DLD1 (cell line): ENCODE data around the gene CBARP.

Source experiments
- in situ Hi-C: cut with HindIII; loops from 2 replicates; pipeline ENCODE4 v1.10.0; 2017; ENCODE audit warnings: low sequenced_read_pairs

The CBARP gene

DNA sequence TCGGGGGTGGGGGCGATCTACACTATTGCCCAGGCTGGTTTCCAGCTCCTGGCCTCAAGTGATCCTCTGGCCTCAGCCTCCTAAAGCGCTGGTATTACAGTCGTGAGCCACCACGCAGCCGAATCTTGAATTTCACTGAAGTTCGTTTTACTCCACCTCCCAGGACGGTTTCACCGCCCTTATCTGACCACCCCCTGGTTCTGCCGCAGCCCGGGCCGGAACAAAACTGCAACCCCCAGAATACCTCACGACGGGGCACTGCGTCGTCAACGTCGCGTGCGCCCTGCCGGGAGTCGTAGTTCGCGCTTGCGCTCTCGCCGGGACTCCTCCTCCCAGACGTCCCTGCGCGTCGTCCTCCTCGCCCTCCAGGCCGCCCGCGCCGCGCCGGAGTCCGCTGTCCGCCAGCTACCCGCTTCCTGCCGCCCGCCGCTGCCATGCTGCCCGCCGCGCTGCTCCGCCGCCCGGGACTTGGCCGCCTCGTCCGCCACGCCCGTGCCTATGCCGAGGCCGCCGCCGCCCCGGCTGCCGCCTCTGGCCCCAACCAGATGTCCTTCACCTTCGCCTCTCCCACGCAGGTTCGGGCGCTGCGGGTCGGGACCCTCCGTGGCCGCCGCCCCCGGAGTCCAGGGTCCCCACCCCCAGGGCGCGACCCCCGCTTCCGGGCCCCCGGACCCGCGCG is 3.8 kb upstream of the CBARP start, which contains the start of gene ATP5F1D:
TSS of gene ATP5F1D (plus strand) at position 335 of the 679 bp plus-strand sequence. CDS start at position 435, 100 bp downstream.
- in situ Hi-C loops = no loop called here

DNA sequence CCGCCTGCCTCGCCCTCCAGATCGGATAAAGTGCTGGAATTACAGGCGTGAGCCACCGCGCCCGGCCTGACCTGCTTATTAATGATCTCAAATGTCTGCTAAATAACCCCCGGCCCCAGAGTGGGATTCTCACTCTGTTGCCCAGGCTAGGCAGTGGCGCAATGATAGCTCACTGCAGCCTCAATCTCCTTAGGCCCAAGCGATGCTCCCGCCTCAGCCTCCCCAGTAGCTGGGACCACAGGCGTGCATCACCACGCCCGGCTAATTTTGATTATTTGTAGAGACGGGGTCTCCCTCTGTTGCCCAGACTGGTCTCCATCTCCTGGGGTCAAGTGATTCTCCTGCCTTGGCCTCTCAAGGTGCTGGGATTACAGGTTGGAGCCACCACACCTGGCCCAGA is 3.1 kb upstream of the CBARP start:
- in situ Hi-C loops = no loop called here

DNA sequence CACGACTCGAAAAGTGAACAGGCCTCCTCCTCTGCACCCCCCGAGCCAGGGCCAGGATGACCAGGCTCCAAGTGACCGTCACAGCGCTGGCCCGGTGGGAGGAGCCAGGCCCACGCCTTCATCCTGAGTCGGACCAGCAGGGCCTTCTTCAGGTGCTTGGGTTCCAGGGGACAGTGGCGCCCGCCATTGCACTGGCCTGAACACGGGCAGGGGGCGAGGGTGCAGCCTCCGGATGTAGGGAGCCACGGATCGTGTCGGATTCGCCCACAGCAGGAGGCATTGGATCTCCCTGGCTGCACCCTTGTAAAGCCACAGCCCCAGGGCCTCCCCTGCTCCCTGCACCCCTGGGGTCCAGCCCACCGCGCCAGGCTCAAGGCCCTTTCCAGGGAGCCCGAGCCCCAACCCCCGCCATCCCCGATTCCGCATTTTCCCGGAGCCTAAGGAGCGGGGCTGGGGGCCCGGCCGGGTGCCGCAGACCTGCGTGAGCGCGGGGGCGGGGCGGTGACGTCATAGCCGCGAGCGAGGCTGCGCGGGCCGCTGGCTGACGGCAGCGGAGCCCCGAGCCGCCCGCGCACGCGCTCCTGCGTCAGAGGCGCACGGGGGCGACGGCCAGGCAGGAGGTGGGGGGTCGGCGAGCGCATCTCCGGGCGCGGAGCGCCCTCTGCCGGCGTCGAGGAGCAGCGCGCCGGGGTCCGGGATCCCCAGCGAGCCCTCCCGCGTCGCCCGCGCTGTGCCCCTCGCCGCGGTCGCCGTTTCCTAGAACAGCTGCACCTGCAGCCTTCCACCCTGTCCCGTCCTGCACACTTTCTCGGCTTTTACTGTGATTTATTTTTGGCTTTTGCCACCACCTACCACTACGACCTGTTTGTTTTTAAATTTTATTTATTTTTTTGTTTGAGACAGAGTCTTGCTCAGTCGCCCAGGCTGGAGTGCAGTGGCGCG is 2.3 kb upstream of the CBARP start:
- in situ Hi-C loops = no loop called here

DNA sequence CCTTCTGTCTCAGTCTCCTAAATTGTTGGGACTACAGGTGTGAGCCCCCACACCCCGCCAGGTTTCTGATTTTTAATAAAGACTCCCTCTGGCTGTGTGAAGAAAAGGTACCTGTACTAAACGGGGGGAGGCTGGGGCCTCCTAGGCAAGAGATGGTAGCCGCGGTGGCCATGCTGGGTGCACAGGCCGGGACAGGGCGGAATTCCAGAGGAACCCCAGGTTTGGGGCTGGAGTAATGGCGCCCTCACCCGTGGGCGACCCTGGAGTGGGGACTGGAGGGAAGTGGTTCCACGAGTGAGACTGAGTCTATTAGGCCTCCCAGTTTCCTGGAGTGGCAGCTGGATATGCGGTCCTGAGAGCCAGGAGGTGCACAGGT is 1.6 kb upstream of the CBARP start:
- in situ Hi-C loops = no loop called here

DNA sequence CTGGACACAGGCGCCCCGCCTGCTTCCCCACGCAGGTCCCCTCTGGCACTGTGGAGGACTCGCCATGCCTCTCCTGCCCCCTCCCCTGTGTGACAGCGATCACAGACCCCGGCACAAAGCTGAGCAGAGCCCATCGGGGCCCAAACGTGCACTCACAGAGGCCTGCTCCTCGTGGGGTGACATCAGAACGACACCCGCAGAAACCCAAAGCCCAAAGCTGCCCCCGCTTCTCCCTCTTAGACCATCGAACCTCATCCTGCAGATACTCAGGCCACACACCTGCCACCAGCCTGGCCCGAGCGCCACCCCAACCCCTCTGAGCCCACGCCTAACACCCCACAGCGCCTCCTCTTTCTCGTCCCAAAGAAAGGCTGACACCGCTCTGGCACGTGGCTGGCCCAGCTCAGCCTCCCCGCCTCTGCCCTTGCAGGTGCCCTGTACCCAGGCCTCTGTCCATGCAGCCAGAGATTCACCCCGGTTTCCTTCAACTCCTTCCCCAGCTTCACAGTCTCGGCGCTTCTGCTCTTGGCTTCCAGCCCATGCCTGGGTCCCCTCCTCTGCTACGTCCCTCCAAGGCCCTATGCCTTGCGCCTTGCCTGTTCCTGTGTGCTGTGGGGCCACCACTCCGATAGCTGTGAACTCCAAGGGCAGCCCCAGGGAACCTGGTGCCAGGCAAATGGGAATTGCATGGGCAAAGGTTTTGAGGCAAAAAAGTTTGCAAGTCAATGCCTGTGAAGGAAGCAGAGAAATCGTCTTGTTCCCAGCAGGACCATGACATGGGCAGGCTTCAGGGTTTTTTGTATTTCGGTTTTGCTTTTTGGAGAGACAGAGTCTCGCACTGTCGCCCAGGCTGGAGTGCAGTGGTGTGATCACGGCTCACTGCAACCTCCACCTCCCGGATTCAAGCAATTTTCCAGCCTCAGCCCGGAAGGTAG is 831 bp upstream of the CBARP start:
- in situ Hi-C loops = no loop called here

DNA sequence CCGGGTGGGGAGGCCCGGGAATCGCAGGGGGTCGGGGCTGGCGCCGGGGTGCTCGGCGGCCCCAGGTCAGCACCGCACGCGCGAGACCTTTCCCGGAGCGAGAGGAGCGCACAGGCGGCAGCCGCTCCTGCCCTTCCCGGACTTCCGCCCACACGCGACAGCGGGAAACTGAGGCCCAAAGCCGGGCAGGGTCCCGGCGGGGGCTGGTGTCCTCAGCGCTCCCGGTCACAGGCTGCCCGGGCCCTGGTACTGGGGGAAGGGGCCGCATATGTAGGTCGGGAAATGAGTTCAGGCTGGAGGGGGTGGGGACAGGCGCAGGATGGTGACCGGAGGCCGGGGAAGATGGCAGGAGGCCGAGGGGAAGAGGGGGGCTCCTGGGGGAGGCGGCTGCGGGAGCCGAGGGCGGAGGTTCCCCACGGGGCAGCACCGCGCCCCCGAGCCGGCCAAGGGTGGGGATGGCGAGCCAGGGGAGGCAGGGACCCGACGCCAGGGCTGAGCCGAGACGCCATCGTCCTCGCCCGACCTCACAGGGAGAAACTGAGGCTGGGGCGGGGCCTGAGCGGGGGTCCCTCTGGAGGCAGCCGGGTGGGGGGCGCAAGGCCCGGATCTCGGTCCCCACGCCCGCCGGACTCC is 662 bp downstream of the CBARP start:
- in situ Hi-C loops = no loop called here

DNA sequence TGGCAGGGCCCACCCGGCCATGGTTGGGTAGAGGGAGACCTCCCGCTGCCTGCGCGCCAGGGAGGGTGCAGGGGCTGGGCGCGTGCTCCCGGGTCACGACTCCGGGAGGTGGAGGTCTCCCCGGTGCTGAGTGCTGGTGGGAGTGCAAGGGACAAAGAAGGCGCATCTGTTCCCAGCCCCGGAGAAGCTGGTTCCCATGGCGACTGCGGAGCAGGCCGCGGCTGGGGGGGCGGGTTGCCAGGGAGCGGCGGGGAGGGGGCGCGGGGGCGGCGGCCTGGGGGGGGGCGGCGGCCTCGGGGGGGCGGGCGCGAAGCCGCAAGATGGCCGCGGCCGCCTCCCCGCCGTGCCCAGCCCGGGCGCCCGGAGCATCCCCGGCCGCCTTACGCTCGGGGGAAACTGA is 1.2 kb downstream of the CBARP start:
- in situ Hi-C loops = no loop called here

DNA sequence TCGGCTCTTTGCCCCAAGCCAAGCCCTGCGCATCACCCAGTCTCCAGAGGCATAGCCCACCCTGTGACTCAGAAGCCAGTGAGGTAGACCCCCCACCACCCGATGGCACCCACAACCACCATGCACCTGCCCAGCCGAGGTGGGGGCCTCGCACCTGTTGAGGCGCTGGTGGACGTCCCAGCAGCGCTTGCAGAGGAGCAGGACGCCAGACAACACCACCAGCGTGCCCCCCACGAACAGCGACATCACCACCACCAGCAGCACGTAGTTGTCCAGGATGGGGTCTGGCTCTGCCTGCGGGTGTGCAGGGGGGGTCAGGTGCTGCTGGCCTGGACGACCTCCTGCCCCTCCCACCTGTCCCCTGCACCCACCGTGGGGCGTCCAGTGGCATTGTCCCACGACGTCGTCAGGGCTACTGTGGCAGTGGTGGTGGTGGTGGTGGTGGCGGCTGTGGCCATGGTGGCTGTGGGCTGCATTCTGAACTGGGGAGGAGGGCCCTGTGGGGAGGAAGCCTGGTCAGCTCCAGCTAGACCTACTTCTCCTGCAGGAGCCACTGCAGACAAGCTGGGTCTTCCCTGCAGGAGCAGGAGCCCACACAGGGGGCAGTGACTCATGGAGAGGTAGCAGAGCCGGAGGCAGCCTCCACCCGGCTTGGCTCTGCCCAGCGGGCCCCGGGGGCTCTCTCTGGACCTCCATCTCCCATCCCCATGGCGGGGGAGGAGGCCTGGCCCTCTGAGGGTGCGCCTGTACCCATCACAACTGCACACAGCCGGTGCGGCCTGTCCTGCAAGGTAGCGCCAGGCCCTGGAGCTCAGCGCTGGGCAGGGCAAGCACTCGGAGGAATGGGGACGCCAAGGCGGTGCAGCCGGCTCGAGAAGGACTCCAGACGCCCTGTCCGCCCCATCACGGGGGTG is 1.9 kb downstream of the CBARP start:
- in situ Hi-C loops = no loop called here

DNA sequence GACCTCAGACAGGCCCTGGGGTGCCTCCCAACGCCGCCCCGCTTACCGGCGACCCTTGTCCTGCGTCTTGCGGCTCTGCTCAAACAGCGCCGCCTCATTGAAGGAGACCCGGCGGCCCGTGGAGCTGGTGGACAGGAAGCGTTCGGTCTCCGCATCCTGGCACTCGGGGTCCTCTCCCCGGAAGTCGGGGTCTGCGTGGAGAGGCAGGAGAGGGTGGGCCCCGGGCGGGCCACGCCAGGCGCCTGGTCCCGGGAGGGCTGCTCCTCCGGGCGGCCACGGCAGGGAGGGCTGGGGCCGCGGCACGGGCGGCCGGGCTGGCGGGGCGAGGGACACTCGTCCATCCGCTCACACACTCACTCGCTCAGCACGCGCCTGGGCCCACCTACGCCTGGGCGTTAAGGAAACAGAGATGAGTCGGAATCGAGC is 2.8 kb downstream of the CBARP start:
- in situ Hi-C loops = no loop called here

DNA sequence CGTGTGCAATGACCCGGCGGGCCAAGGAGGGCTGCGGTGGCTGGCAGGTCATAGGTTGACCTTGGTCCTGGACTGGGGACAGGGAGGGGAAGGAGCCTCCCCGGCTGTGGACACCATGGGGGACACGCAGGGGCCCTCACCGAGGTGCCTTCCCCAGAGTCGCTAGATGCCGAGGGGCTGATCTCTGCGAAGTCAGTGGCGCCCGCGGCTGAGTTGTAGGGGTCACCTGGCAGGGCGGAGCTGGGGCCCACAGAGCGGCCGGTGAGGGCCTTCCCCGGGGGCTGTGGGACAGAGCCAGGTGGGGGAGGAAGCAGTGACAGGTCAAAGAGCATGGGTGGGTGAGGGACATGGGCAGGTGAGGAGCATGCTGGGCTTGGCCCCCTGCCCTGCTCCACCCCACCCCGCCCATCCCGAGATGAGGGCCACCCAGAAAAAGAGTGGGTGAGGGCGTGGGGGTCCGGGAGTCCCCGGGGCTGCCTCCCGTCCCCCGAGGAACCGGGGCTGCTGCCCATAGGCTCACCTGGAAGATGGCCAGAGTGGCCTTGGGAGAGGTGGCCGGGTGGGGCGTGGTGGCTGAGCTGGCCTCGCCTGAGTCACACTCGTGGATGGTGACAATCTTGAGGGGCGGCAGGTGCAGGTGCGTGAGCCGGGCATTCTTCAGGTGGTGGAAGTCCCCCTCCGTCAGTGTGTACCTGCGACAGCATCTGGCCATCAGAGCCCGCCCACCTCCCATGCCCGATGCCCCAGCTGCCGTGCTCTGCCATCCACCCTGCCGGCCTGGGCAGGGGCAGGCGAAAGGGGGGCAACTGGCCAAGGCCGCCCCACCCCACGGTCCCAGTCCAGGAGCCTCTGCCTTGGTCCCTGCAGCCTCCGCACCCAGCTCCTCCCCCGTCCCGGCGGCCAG is 3.5 kb downstream of the CBARP start:
- in situ Hi-C loops = no loop called here

DNA sequence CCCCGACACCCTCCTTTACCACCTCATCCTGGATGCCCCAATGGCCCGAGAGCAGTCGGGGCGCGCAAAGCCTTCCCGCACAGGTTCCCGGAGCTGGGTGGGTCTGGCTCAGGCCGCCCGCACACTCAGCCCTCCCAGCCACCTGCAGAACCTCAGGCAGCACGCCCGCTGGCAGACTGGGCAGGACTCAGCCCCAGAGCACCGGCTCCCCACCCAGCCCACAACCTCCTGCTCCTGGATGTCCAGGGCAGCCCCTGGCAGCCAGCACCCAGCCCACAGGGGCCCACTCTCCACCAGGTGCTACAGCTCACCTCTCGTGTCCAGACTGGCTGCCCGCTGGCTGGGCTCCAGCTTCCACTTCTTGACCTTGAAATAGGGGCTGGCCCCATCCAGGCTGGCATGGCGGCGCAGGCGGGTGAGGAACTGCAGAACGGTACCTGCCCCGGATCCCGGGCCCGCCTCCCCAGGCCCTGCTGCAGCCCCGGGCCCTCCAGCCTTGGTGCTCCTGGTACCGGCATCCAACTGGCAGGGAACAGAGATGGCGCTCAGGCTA is 4.6 kb downstream of the CBARP start:
- in situ Hi-C loops = no loop called here

DNA sequence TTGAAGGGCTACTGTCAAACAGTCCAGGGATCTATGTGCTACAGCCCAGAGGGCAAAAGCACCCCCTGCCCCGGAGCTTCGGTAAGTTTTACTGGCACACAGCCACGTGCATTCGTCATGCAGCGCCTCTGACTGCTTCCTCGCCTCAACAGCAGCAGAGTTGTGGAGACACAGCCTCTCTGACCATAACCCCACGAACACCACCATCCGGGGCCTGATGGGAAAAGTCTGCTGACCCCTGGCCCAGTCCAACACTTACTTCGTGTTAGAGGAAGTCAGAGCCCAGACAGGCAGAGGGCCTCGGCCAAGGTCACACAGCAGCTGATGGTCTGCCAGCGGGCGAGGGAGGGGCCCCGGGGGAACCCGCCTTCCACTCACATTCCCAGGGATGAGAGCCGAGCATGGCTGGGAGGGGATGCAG is 5.1 kb downstream of the CBARP start:
- in situ Hi-C loops = no loop called here

DNA sequence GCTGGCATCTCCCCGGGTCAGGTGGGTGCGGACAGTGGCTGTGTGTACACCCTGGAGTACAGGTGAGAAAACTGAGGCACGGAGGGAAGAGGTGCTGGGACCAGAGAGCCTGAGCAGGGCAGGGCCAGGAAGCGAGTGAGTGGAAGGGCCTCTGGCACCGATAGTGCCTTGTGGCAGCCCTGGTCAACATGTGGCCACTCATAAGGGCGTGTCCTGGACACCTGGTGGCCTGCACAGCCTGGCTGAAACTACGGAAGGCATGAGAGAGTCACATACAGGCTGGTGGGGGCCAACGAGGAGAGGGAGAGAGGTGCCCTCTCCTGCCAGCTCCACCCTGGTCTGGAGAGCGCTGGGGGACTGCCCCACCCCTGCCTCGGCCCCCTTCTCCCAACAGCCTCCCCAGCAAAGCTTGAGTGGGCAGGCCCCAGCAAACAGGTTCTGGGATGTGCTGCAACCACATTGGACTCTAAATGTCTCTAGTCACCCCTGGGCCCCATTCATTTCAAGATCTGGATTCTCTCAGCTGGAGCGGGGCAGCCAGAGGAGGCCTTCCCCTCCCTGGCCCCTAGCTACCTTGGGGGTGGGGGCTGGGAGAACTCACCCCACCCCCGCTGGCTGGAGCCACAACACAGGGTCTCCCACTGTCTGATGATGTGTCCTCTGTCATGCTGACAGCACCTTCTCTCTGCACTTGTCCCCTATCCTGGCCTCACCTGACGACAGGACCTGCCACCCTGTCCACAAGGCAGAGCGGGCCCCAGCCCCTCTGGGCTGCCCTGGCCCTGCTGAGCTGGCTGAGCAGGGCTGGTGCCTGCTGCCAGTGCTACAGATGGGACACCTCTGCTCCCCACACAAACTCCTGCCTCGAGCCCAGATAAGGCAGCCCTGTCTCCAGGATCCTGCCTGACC is 5.8 kb downstream of the CBARP start:
- in situ Hi-C loops = no loop called here

DNA sequence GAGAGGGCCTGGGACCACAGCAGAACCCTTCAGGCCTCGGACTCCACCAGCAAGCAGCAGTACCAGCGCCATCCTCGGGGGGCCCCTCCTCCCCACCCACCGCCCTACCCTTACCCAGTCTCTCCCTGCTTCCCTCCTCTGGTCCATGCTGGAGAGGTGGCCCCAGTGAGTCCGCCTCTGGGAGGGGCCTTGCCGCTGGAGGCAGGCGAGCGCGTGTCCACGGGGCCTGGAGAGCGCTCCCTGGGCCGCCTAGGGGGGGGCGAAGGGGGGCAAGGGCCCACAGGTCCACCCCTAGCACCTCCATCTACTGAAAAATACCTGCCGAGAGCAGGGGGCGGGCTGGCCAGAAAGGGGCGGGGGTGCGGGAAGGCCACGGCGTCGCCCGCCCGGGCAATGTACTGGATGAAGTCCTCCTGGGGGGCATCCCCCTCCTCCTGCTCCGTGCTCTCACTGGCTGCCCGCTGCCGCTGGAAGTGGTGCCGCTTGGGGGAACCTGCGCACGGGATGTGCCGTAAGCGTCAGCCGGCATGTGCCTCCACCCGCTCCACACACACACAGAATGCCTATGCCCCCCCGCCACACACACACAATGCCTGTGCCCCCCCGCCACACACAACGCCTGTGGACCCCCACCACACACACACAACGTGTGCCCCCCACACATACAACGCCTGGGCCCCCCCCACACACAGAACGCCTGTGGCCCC is 6.9 kb downstream of the CBARP start:
- in situ Hi-C loops = no loop called here

DNA sequence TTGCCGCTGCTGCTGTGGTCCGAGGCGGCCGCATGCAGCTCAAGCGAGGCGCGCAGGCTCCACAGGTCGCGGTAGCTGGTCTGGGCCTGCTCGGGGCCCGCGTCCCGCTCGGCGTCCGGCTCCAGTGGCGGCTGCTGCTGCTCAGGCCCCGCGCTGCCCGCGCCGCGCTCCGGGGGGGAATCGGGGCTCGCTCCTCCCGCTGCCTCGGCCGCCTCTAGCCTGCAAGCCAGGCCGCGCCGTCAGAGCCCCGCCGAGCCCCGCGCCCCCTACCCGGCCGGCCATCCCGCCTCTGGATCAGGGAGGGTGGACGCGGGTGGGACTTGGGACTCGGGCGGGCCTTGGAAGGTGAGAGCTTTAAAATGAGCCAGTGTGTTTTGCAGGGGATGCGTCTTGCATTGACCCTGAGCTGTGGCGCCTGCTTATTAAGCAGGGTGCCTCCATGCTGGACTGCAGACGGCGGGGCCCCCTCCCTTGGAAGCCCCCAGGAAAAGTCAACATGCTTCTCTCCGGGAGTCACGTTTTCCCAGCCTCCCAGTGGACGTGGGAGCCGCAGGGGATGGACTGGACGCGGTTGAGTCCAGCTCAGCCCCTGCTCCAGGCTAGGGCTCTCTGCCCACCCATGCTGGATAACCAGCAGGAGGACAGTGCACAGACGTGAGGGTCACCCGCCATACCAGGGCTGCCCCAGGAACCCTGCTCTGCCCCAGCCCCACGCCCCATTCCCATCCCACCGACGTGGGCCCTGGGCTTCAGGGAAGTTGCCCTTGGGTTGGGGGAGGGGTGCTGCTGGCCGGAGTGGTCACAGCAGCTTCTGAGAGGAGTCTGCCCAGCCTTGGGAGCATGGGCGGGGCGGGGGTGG is 7.7 kb downstream of the CBARP start:
- in situ Hi-C loops = no loop called here
